ENCODE measurements around the gene KIF4B. TPM values are rescaled to one million over a fixed set of nuclear protein-coding genes. Genes with fewer than 3 reads are reported as not detected.
A peak's percentile ranks its signal among the peaks of the same experiment; 100 is the strongest.
"Not testable (repeated sequence)": the region's sequence is repeated elsewhere in the genome, so short reads cannot be mapped to it uniquely, and the experiment has no call there.

Gene KIF4B
- total RNA-seq, 1 donor: not detected

DNA sequence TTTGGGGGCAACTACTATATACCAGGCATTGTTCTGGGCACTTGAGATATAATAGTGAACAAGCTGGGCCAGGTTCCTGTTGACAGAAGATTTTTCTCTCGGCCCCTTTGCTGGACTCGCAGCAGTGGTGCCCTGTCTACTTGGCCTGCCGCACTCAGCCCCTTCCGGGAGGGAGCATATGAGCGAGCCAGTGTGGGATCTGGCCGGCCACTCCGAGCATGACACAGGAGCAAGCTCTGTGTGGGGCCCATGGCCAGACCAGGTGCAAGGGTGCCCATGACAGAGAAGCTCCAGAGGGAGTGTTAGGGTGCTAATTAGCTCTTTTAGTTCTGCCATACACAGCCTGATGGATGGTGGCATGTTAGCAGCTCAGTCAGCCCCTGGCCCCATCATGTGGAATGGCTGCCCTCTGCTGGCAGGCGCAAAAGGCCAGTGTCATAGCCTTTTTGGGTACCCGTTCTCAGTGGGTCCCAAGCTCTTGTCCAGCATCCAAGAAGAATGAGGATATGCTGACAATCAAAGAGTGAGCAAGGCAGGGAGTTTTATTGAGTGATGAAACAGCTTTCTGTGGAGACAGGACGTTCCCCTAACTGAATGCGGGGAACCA, 9.3 kb upstream of the KIF4B start:
- TF ChIP-seq, protein P1, sequence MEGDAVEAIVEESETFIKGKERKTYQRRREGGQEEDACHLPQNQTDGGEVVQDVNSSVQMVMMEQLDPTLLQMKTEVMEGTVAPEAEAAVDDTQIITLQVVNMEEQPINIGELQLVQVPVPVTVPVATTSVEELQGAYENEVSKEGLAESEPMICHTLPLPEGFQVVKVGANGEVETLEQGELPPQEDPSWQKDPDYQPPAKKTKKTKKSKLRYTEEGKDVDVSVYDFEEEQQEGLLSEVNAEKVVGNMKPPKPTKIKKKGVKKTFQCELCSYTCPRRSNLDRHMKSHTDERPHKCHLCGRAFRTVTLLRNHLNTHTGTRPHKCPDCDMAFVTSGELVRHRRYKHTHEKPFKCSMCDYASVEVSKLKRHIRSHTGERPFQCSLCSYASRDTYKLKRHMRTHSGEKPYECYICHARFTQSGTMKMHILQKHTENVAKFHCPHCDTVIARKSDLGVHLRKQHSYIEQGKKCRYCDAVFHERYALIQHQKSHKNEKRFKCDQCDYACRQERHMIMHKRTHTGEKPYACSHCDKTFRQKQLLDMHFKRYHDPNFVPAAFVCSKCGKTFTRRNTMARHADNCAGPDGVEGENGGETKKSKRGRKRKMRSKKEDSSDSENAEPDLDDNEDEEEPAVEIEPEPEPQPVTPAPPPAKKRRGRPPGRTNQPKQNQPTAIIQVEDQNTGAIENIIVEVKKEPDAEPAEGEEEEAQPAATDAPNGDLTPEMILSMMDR (IDR thresholded peaks at IDR 0.05; ENCODE audit: insufficient read depth, low read depth, low read length): peak; percentile 61
- no peak overlapping the region for H3K4me3 ChIP-seq (ENCODE audit: low read depth, low read length)
- DNase-seq (ENCODE audit: low read depth): peak; percentile 18

GRCh38 chr5:155006265-155006664, 7.3 kb upstream of the KIF4B start:
- not testable (repeated sequence) for H3K4me3 ChIP-seq (ENCODE audit: low read depth, low read length); DNase-seq (ENCODE audit: low read depth)

- H3K4me3 ChIP-seq (ENCODE audit: low read depth, low read length): no peak overlapping the region
- TF ChIP-seq, protein P1 (IDR thresholded peaks at IDR 0.05; ENCODE audit: insufficient read depth, low read depth, low read length): no peak
- DNase-seq (ENCODE audit: low read depth): no peak
Observed at GRCh38 chr5:155008669-155009068, 4.9 kb upstream of the KIF4B start.

- H3K4me3 ChIP-seq (ENCODE audit: low read depth, low read length): no peak overlapping the region
- TF ChIP-seq, protein P1 (IDR thresholded peaks at IDR 0.05; ENCODE audit: insufficient read depth, low read depth, low read length): no peak
- DNase-seq (ENCODE audit: low read depth): no peak
Observed at GRCh38 chr5:155010881-155011280, 2.7 kb upstream of the KIF4B start.

GRCh38 chr5:155015239-155015638, 1.7 kb downstream of the KIF4B start:
- no peak overlapping the region for H3K4me3 ChIP-seq (ENCODE audit: low read depth, low read length)
- DNase-seq (ENCODE audit: low read depth): no peak
- TF ChIP-seq, protein P1 (IDR thresholded peaks at IDR 0.05; ENCODE audit: insufficient read depth, low read depth, low read length): no peak

- H3K4me3 ChIP-seq (ENCODE audit: low read depth, low read length): no peak overlapping the region
- no peak for DNase-seq (ENCODE audit: low read depth)
- TF ChIP-seq, protein P1 (IDR thresholded peaks at IDR 0.05; ENCODE audit: insufficient read depth, low read depth, low read length): no peak
Observed at GRCh38 chr5:155017610-155018009, 4.1 kb downstream of the KIF4B start.

GRCh38 chr5:155019601-155020226, 6.2 kb downstream of the KIF4B start:
- DNase-seq (ENCODE audit: low read depth): no peak
- TF ChIP-seq, protein P1 (IDR thresholded peaks at IDR 0.05; ENCODE audit: insufficient read depth, low read depth, low read length): no peak
- H3K4me3 ChIP-seq (ENCODE audit: low read depth, low read length): no peak overlapping the region
